Left lobe of liver (tissue), 2 donors: Measurements from ENCODE around the gene GPR107. TPM values are rescaled to one million over a fixed set of nuclear protein-coding genes. Genes with fewer than 3 reads are reported as not detected.

Source experiments
- ATAC-seq: fragments of 200-7000 bp; cut with Tn5 transposase; one replicate; pipeline ENCODE4 v1.9.1; 2020; ENCODE audit warnings: mild to moderate bottlenecking, moderate library complexity
- DNase-seq: peaks from one replicate; pipeline ENCODE4 v3.0.0-alpha.2; 2020; ENCODE audit warnings: low spot score
- total RNA-seq: library from RNA; stranded (reverse); gene quantifications from one replicate; pipeline ENCODE4 v1.2.1, GENCODE V29; 2021
- donor health status: DM: no; HTN: no; CAD: no; lungs with moderate emphysema.
- donor health status: DM: no; HTN: yes; CAD: no.

Gene GPR107
- total RNA-seq, 1 donor from 2014 or later = 14.1 TPM

DNA sequence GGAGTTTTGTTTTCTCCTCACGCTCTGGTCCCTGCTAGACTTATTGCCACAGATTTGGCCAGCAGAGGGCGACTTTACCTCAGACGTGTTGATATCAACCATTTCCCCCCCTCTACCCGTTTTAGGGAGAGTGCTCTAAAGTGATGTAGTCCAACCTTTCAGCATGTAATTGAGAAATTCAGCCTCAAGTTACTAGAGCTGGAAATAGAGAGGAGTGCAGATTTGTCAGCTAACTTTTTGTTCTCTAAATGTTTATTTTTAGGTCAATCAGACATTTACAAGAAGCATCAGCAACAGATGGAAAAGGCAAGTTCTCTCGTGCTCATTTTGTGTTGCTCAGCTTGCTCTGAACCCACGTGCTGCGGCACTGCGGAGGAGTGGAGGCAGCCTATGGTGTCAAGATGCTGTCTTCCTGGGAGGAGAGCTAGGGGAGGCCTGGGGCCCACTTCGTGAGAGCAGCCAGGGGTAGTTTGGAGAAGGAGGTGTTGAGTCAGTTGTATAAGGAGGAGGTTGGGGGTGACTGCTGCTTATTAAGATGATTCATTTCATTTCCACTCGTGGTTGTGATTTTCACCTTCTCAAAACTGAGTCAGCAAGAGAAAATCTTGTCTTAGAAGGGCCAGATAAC, 53.6 kb downstream of the GPR107 start:
- ATAC-seq (peak; percentile 92), DNase-seq (peak; percentile 72)

DNA sequence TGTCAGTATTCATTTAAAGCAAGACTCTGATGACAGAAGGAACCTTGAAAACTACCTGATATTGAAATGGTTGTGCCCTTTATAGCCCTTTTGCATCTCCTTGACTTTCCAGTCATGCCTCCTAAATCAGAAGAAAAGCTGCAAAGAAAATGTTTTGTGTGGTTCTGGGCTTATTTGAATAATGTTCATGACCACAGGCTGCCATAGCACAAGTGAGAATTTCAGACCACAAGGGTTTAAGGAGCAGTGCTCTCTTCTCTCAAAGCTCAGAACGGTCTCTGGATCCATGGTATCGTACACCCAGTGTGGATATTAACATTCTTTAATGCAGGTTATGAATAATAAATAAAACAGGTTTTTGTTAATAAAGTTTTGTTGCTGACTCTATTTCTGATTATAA, 54.2 kb downstream of the GPR107 start:
- ATAC-seq (no peak), DNase-seq (no peak)

DNA sequence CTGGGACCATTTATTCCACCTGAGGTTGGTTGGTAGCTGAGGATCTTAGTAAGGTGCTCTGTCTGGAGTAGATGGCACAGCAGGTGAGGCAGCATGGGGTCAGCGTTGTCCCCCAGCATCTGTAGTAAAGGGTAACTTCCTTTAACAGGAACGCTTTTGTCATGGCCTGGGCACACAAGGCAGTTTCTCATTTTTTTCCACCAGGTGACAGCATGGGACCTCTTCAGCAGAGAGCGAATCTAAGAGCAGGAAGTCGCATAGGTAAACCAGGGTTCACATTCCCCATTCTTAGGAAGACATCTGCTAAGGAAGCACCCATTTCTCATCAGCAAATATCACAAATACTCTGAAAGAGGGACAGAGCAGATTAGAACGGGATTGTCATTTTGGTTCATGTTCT, 56.5 kb downstream of the GPR107 start:
- DNase-seq (no peak), ATAC-seq (no peak)

DNA sequence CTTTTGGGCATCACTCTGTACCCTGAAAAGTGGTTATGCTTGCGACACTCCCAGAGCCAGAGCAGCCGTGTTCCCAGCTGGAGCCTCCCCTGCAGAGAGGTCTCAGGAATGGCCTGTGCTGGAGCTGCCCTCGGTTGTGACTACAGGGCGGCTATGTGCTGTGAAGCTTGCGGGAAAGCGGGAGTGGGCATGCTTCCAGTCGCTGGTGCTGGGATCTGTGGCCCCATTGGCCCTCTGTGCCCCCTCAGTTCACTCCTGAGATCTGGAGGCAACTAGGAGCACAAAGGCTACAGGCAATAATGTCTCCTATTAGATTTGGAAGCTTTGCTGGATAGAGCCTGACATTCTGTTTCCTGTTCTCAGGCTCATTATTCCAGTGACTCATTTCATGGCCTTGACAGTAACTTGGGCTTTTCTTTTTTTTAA, 56.9 kb downstream of the GPR107 start:
- no peak for DNase-seq
- ATAC-seq = no peak

DNA sequence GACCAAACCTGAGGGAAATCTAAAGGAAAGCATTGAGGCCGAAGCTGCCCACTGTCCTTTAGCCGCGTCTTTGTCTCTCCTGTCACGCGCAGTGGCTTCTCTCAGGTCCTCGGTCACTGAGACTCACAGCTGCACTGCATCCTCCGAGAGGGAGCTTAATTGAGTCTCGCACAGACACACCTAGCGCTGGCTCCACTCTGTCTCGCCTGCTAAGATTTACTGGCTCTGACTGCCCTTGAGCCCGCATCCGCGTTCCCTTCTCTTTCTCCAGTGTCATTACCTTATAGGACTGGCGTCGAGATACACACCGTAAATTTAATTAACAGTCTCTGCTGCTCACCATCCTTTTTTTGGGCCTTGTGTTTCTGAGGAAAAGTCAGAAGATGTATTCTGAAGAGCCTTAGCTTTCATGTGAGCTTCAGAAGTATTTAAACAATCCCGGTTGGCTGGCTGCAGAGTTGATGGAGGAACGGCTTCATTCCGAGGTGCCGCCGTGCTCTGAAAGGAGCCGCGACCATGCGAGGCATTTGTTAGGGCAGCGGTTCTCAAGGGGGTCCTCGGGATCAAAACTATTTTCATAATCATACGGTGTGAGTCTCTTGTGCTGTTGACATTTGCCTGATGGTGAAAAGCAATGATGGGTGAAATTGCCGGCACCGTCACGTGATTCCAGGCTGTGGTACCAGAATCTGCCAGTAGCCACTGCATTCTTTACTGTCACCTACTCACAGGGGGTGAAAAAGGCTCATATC, 58.3 kb downstream of the GPR107 start:
- DNase-seq = no peak
- ATAC-seq = no peak

DNA sequence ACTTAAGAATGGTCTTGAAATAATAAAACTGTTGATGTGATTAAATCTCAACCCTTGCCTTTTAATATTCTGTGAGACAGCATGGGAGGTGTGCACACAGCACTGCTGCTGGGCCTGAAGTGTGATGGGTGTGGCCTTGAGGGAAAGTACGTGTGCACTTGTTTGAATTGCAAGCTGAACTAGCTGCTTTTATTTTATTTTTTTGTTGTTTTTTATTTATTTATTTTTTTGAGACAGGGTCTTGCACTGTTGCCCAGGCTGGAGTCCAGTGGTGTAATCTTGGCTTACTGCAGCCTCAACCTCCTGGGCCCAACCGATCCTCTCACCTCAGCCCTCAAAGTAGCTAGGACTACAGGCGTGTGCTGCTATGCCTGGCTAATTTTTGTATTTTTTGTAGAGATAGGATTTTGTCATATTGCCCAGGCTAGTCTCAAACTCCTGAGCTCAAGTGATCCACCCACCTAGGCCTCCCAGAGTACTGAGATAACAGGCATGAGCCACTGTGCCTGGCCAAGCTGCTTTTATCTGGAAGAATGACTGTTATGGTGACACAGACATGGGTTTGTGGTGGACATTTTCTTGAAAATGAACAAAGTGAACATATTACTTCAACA, 58.9 kb downstream of the GPR107 start:
- no peak for DNase-seq
- ATAC-seq = no peak

DNA sequence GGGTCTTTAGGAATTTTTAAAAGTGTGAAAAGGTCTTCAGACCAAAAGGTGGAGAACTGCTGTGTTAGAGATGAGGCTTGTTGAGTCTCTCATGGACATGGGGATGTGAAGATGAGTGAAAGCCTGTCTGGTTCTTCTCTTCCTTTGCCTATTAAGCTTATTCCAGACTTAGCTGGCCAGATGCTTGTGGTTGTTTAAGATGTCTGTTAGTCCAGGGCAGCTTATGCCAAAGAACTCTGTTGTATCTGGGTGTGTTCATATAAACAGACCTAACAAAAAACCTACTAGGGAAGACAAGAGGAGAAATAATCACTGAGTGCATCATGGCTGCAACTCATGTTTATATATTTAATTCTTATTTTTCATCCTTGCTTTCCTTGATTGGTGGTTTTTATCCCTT, 61.0 kb downstream of the GPR107 start:
- DNase-seq (no peak), ATAC-seq (no peak)

DNA sequence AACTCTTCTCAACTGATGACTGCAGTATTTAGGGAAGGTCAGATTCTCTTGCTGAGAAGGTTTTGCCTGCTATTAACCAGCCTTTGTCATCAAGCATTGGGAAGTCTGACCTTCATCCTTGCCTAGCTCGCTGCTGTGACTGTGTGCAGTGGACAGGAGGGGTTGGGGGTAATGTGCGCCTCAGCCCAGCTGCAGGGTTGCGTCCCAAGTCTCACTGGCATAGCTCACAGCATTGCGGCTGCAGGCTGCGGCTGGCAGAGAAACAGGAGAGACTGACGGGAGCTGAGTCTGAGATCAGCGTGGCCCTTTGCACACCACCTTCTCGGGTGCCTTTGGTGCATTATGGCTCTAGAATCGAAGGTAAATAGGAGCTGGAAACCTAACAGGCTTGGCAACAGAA, 62.6 kb downstream of the GPR107 start:
- DNase-seq (no peak), ATAC-seq (no peak)

DNA sequence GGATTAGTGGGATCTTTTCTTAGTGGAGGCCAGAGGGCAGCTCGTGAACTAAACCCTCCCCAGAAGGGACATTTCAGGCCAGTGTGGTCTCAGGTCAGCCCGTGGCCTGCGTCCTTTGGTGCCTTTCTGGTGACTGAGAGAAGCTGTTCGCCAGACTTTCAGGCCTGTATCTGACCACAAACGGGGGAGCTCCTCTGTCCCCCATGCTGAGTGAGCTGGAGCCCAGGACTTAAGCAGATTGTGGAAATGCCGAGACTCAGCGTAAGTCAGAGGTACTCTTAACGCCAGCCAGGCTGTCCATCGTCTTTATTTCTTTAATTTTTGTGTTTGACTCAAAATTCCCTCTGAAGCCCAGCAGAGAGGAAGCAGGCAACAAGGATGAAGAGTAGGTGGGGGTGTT, 63.7 kb downstream of the GPR107 start:
- DNase-seq (no peak), ATAC-seq (no peak)

DNA sequence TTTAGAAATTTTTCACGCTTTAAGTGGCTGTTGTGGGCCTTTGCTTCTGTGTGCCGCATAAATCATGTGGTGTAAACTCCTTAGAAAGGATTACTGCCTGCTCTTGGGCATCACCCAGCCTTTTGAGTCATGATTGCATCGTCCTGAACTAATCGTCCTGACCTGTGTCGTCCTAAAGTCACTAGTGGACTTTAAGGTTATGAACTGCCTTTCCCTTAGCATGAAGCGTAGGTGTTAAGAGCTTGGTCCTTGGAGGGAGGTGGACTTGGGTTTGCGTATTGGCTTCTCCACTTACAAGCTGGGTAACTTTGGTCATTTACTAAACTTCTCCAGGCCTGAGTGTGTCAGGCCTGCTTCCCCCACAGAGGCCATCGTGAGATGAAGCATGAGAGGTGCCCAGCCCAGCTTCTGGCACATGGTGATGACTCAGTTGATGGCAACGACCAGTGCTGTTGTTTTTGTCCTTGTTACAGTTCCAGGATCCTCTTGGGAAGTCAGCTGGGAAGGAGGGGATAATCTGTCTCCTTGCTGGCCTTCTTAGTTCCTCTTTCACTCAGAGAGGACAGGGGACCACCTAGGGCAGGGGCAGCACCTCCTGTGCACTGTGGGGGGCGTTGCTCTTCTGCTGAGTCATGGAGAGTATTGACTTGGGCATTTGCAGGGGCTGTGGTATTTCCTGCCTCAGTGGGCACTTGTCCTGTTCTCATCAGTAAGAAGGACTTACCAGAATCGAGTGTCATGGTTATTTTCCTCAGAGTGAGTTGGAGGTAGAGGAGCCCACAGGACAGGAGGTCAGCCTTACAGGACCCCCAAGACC, 64.3 kb downstream of the GPR107 start:
- ATAC-seq = no peak
- DNase-seq = no peak

DNA sequence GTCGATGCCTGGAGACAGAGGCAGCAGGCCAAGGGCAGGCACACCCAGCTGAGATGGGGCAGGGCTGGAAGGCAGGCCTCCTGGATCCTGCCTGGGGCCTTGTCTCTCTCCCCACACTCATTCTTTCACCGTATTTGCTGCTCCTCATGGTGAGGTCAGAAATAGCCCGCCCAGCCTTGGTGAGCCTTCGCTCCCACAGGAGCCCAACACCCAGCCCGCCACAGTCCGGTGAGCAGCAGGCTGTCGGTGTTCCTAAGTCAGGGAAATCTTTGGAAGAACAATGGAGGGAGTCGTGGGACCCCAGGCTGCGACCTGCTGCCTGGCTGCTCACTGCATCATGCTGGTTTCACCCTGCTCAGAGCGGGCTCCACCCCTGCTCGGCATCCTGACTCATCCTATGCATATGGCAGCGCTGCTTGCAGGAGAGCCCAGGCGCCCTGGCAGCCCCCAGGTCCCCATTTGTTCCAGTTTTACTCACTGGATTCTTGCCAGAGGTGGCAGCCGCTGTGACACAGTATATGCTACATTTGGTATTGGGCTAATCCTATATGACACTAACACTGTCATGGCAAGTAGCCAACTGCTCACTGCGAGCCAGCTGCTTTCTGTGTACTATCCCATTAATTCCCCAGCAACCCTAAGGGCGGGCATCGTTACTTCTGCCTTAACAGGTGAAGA, 65.3 kb downstream of the GPR107 start:
- ATAC-seq (no peak), DNase-seq (no peak)

DNA sequence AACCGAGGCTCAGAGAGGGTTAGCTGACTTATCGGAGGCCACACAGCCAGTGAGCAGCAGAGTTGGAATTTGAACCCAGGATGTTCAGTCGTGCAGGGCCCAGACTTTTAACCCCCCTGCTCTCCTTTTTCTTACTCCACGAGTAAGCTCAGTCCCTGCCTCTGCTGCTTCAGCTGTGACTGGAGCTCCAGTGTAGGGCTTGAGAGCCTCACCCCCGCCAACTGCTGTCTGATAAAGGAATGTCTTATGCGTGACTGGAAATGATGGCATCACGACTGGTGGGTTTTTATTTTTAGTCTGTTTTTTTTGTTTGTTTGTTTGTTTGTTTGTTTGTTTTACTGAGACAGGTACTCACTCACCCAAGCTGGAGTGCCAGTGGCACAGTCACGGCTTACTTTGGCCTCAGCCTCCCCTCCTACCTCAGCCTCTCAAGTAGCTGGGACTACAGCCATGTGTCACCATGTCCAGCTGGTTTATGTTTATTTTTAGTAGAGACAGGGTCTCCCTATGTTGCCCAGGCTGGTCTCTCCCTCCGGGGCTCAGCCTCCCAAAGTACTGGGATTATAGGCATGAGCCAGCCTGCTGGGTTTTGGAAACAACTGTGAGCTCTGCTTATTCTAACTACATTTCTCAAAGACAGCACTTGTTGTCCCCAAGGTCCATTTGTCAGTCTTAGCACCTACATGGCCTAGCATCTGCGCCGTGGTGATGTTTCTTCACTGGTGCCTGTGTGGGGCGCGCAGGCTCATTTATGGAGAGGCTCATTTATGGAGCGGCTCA, 66.0 kb downstream of the GPR107 start:
- DNase-seq (no peak), ATAC-seq (no peak)

DNA sequence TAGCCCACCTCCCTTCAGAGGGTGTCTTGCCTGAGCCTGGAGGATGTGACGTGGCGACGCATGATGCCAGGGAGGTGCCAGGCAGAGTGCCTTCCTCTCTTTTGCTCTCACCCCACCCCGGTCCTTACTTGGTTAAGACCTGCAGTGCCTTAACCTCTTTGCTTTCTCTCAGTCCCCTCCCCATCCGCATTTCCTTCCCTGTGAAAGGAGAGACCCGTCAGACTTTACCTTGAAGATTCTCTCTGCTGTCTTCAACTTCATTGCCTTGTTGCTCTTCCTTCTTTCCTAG, 66.5 kb downstream of the GPR107 start:
- no peak for ATAC-seq
- no peak for DNase-seq

DNA sequence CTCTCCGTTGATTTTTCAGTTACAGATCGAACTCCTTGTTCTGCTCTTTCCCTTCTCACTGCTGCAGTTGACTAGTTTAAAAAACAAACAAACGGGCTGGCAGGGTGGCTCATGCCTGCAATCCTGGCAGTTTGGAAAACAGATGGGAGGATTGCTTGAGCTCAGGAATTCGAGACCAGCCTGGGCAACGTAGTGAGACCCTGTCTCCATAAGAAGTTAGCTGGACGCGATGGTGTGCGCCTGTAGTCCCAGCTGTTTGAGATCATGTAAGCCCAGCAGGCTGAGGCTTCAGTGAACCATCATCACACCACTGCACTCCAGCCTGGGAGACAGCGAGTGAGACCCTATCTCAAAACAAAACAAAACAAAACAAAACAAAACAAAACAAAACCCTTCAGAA, 67.1 kb downstream of the GPR107 start:
- DNase-seq (no peak), ATAC-seq (no peak)

DNA sequence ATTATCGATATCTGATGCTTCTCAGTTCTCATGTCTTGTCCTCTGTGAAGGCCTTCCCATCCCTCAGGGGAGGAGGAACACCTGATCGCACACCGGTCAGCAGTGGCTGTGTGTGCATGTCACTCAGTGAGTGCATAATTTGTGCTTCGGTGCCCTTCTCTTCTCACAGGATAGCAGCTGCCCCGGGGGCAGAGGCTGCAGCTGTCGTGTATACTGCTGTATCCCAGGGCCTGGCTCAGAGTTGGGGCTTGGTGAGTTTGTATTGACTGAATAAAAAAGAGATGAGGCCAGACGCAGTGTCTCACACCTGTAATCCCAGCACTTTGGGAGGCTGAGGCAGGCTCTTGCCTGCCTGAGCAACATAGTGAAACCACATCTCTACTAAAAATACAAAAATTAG, 68.8 kb downstream of the GPR107 start:
- DNase-seq = no peak
- no peak for ATAC-seq

DNA sequence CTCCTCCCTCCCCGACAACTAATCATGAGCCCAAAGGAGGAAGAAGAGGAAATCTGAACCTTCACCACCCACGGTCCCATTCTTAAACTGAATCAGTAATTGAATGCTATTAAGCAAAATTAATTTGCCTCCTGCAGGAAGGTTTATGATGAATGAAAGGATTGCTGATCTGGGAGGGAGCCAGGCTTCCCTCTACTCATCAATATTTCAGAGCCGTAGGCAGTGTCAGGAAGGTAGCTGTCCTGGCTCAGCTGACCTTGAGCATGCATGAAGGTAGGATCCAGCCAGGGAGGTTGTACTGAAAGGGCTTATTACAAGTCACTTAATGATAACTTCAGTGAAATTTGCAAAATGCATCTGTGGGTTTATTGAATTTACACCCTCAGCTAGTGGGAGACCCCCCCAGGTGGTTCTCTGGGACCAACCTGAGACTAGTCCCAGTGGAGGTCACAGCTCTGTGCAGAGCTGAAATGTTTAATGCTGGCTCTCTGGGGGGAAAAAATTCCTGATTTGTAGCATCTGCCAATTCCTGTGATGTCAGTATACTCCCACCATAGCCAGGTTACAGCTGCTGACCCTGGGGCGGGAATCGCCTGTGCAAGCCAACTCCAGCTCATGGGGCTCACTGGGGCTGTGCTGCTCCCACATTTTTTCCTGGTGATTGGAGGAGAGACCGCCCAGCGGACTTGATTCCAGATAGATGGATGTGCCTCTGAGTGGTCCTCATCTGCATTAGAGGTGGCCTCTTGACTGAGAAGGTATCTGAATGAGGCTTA, 70.6 kb downstream of the GPR107 start:
- DNase-seq (no peak), ATAC-seq (no peak)

DNA sequence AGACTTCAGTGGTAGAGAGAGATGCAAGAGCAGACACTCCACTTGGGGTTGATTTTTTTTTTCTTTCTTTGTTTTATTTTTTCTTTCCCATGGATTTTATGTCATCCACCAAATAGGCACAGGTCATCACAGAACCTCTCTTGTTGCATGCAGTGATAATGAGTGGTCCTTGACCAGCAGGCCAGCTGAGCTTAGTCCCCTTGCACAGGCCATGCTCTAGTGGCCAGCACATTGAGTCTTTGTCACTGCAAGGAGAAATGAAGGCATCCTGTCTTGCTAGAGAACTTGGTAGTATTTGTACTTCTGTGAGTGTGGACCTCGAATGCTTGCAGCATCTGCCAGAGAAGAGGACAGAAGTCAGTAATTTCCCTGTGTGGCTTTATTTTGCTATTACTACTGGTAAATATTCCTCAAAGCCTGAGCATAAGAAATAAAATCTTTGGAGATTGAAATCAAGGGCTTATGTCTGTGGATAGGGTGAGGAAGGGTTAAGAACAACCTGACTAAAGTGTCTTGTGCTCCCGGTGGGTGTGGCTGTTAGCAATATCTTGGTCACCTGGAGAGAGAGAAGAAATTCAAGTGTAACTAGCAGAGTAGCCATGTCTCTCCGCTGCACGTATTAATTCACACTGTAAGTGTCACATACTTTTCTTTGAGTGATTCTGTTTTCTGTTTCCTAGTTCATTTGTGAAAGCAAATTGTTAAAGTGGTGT, 73.2 kb downstream of the GPR107 start:
- ATAC-seq = no peak
- no peak for DNase-seq

DNA sequence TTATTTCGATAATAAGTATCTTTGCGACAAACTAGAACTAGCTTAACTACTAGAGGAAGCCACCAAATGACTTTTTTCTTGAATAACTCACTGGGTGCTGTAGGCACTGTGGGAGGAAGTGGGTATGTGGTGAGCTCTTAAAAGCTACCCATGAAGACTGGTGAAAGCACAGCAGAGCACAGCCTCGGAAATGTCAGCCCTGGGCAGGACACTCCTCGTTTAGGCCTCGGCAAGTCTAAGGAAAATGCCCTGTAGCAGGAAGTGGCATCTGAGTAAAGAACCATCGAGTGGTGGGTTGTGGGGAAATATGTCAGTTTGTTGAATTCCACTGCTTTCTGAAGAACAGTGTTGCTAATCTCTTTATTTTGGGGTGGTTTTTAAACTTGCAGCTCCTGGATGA, 74.5 kb downstream of the GPR107 start:
- ATAC-seq = peak; percentile 33
- no peak for DNase-seq
